GM04503 (cell line): ENCODE measurements around the gene KDM1A.

ENCODE experiments used
- DNase-seq: peaks from one replicate; pipeline ENCODE4 v3.0.0-alpha.2; 2012; ENCODE audit warnings: low read depth

The KDM1A gene

DNA sequence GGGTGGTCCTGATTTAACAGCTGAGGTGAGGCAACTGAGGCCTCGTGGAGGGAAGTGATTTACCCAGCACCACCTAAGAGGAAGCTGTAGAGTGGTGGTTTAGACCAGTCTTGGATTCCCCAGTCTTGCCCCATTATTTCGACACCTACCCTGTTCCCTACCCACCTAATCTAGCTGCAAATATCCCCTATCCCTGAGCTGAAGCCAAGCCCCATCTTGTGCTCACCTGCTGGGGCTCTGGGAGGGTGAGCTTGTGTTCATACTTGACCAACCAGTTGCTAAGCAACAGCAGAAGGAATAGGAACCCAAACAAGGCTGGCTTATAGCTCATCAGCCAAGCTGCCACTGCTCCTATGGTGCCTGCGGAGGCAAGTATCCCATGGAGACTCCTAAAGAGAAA lies 5.6 kb upstream of the KDM1A start:
- no peak for DNase-seq

DNA sequence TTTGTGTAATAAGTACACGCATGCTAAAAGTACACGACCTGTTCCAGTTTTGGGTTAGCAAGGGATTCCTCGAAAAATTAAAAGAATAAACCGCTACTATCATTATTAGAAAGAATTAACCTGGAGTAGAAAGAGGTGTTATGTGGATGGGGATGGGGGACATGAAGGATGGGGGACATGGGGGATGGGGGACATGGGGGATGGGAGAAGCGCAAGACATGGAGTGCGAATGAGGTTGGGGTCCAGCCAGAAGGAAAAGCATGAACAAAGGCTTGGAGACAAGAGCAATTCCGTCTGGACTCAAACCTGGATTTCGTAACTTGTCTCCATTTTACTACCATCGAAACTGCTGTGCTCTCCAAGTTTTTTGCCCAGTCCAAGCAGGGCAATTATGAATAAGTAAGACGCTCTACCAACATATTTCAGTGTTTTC lies 591 bp upstream of the KDM1A start:
- DNase-seq: no peak

DNA sequence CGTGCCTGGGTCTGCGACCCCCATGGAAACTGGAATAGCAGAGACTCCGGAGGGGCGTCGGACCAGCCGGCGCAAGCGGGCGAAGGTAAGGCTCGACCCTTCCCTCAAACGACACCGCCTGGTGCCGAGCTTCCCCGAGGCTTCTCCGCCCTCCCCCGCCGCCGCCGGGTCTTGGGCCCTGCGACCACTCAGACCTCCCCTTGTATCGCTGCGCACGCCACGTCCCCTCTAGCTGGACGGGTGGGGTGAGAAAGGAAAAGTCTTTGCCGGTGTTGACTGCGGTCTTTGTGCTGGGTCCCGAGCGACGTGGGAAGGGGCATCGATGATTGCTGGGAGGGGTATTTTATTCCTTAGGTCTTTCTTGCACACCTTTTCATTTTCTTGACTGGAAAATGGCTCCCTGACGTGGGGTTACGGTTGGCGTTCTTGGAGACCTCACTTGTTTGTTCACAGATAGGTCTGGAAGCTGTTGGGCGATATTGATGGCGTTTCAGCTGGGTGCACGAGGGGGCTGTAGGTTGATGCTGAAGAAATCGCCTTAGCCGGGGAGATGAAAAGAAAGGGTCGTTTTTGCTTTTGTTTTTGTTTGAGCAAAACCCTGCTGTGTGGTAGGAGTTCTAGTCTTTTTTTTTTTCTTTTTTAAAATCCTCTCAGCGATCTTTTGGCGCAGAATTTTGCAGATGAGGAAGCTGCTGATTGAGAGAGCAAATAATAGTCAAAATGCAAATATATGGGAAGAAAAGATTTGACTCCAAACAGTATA lies 776 bp downstream of the KDM1A start:
- no peak for DNase-seq

DNA sequence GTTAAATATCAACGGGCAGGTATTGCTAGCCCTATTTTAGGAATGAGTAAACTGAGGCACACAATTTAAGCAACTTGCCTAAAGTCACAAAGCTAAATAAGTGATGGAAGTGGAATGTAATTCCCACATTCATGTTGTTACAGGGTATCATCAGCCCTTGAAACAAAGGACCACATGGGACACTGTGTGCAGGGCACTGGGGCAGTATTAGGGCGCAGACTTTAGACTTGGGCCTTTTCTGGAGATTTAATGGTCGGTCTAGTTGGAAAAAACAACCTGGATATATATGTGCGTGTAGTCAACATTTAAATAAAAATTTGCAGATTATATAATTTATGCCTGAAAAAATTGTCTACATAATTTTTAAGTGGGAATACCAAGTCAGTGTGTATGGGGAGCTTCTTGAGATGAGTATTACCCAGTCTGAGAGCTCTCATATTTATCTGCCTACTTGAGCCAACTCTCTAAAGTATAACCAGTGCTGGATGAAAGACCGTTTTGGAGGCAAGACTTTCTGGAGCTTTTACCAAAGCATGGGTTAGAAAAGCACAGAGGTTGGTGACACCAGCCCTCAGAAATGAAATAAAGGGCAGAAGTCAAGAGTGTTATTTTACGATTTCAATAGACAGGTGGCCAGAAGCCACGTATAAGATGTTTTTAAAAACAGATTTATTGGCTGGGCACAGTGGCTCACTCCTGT lies 1.6 kb downstream of the KDM1A start:
- no peak for DNase-seq

DNA sequence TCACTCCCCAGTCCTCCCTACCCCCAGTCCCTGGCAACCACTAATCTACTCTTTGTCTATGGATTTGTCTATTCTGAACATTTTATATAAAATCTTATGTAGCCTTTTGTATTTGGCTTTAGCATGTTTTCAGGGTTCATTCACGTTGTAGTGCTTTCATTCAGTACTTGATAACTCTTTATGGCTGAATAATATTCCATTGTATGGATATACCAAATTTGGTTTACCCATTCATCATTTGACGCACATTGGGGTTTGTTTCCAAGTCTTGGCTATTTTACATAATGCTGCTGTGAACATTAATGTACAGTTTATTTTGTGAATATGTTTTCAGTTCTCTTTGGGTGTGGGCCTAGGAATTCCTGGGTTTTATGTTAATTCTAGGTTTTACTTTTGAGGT lies 2.6 kb downstream of the KDM1A start:
- DNase-seq: no peak

DNA sequence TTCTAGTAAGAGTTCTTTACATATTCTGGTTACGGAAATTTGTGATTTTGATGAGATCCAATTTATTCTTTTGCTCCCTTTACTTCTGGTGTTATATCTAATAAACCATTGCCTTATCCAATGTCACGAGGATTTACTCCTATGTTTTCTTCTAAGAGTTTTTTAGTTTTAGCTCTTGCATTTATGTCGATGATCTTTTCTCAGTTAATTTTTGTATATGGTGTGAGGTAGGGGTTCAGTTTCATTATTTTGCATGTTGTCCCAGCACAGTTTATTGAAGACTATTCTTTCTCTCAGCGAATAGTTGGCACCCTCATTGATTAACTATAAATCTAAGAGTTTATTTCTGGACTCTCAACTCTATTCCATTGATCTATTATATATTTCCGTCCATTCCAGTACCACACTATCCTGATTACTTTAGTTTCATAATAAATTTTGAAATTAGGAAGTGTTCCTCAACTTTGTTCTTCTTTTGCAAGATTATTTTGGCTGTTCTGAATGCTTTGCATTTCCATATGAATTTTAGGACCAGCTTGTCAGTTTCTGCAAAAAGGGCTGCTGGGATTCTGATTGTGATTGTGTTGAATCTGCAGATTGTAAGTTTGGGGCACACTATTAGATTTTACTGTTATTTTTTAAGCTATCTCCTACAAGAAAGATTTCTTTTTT lies 4.0 kb downstream of the KDM1A start:
- DNase-seq: no peak

DNA sequence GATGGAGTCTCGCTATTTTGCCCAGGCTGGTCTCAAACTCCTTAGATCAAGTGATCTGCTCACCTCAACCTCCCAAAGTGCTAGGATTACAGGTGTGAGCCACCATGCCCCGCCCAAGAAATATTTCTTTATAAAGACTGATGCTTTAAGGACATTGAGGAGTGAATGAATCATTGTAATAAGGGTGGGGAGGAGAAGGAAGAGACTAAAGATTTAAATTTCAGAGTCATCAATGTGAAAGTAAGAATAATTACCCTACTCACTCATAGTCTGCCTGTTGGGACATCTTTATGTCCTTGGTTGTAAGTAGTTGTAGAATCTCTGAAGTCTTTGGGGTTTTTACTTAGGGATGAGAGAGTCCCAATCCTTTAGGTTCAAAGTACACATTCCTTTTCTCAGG lies 7.3 kb downstream of the KDM1A start:
- no peak for DNase-seq

DNA sequence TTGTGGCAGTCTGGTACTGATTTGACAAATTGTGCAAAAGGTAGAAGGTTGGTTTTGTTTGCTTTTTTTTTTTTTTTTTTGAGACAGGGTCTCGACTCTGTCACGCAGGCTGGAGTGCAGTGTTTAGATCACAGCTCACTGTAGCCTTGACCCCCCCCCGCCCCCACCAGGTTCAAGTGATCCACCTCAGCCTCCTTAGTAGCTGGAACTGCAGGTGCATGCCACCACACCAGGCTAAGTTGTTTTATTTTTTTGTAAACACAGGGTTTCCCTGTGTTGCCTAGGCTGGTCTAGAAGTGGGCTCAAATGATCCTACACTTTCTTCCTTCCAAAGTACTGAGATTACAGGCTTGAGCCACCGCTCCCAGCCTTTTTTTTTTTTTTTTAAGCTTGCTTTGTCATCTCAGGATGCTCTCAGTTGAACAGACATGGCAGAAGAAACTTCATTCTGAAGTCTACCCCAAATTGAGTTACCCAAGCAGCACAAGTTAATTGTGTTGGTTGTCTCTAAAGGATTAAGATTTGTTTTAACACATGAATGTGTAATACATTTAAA lies 8.2 kb downstream of the KDM1A start:
- no peak for DNase-seq

DNA sequence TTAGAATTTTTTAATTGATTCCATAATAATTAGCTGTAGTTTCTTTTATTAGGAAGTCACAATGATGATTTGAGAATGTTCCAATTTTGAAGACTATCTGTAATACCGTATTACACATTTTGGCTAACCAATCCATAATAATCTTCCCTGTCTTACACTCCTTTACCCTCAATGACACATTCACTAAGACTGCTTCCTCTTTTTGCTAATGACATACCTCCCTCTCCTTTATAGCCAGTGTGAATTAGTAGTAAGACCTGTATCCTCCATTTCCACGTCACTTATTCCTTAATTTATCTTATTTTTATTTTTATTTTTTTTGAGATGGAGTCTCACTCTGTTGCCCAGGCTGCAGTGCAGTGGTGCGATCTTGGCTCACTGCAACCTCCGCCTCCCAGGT lies 10.1 kb downstream of the KDM1A start:
- no peak for DNase-seq

DNA sequence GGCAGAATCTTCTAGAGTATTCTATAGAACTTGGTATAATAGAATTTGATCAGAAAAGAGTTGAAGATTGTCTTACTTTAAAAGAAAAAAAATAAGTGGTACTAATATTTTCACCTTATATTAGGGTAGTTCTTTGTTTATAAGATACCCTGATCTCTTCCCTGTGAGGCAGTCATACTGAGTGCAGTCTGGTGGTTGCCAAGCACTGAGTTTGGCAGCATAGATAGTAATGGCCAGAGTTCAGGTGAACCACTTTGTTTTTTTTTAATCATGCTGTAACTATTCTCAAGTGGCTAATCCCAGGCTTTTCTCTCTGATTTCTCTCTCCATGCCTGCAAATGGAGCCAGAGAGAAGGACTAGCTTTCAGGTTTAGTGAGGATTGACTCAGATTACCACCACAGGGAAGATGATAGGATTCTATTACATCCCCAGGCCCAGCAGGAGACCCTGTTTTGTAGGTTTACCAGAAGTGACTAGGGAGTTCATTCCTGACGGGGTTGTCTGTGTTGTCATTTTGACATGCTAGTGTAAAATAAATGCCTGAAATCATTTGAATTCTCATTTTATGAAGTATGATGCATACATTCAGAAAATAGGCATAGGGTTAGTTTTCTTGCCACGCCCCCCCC lies 16.7 kb downstream of the KDM1A start:
- no peak for DNase-seq

DNA sequence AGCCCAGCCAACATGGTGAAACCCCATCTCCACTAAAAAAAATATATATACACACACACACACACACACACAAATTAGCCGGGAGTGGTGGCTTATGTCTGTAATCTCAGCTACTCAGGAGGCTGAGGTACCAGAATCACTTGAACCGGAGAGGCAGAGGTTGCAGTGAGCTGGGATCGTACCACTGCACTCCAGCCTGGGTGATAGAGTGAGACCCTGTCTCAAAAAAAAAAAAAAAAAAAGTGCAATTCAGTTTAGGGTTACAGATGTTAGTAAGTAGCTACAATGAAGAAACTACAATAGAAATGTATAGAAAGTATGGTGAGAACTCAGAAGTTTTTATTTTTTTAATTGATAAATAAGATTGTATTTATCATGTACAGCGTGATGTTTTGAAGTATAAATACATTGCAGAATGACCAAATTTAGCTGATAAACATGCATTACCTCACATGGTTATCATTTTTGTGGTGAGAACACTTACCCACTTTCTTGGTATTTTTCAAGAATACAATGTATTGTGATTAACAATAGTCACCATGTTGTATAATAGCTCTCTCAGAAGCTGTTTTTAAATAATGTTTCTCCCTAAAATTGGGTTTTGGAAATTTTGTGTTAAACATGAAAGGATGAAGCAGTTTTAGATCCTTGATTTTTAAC lies 17.9 kb downstream of the KDM1A start:
- DNase-seq: no peak

DNA sequence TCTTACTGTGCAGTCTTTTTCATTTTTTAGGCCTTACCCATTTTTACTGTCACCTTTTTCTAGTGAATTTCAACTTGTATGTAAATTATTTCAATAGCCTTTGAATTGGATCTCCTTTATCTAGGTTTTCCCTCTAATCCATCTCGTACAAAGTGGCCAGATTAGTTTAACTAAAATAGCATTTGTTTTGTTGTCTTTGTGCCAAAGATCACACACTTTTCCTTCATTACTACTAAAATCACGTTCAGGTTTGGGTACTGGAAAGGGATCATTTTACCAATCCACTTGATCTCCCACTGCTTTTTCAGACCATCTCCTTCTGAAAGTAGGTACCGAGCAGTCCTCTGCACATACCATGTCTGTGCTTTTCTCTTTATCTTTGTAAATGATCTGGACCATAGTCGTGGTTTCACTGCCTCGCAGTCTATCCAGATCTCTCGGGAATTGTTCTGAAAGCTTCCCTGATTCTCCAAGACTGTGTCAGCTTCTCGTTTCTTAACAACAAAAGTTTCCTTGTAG lies 20.1 kb downstream of the KDM1A start:
- no peak for DNase-seq

DNA sequence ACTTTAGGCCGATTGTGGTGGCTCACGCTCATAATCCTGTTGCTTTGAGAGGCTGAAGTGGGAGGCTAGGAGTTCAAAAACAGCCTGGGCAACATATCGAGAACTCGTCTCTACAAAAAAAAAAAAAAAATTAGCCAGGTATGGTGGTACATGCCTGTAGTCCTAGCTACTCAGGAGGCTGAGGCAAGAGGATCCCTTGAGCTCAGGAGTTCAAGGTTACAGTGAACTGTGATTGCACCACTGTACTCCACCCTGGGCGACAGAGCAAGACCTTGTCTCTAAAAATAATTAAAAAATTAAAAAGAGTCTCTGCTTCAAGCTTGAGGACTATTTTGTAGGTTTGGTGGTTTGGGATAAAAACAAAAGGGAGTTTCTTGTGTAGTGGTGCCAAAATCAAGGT lies 21.2 kb downstream of the KDM1A start:
- no peak for DNase-seq

DNA sequence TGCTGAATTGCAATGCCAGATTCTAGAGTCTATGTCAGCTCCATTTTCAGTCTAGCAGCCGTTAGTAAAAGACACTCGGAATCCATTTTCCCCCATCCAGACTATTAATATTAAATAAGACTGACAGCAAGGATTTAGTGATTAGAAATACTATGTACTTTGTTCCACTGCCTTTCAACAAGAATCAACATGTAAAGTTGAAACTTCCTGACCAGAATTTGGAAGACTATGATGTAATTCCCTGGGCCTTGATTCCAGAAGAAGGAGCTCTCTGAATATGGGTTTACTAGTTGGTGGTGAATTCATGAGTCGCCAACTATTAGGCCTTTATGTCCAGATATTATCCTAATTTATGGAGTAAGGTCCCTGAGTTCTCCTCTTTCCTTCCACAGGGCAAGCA lies 24.8 kb downstream of the KDM1A start:
- no peak for DNase-seq

DNA sequence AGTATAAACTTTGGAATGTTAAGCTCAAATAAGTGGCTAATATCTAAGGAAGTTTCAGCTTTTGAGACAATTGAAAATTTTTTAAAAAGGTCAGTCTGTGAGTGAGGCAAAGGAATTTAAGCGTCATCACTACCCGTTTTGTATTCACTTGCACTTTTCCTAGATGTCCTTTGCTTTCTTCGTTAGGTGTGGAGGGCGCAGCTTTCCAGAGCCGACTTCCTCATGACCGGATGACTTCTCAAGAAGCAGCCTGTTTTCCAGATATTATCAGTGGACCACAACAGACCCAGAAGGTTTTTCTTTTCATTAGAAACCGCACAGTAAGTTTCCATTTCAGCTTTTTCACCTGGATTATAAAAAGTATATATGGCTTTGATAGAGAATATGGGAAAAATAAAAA lies 30.9 kb downstream of the KDM1A start:
- no peak for DNase-seq

DNA sequence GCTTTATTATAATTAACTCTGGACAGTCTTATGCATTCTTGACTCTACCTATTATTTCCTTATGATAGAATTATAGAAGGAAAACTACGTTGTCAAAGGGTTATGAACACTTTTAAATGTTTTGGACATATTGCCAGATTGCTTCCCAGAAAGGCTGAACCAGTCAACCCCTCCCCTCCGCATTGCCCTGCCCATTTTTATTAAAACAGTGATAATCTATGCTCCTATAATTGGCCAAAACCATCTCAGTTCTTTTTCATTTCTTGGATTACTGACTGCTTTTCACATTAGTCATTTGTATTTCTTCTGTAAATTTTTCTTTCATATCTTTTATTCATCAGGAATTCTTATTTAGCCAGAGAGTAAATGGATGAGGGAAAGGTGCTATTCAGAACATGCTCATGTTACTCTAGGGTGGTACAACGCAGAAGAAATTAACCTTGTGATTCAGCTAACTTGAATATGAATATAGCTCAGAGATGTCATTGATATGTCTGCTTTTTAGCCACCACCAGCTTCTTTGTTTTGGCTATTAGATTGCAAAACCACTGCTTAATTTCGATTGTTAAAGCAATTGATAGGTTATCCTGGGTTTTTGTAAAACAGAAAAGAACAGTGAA lies 32.1 kb downstream of the KDM1A start:
- DNase-seq: no peak

DNA sequence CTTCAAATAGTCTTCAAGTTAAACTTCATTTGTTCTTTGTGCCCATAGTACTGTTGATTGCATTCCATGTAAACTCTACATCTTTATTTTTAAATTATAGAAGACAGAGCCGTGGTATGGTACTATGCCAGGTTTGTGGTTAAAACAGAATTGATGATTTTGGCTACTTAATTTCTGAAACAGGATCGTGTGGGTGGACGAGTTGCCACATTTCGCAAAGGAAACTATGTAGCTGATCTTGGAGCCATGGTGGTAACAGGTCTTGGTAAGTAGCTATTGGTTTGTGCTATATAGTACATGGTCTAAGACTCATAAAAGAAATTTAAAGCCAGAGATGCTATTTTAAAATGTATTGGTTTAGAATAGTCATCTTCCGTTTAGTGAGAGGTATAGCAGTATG lies 38.0 kb downstream of the KDM1A start:
- no peak for DNase-seq

DNA sequence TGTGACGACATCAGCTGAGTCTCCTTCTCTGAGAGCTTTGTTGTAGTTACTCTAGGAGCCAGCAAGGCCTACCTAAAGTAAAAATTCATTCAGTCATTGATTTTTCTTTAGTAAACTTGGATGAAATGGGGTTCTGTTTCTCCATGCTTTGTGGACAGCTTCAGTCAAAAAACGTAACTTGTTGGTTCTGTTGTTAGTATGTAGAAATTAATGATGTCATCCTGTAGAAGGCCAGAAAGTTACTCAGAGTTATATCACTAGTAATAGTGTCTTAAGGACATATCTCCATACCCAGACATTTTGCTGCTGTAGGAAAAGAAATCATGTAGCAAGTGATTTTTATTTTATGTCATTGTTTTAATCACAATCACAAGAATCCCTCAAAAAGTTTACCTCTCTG lies 43.0 kb downstream of the KDM1A start:
- DNase-seq: no peak

DNA sequence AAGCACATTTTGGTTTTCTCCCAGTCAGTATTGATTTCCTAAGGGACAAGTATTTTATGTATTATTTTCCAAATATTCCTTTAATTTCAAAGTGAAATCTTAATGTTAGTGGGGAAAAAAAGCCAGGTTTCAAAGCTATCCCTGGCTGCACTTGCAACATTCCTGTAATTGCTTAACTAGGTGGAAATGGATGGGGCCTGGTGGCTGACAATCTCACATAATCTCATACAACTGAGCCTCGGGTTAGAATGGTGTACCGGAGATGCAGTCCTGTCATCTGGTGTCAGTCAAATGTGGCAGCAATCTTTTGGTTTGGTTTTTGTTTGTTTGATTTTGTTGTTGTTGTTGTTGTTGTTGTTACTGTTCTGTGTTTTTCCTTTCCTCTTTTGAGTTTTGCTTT lies 46.1 kb downstream of the KDM1A start:
- no peak for DNase-seq

DNA sequence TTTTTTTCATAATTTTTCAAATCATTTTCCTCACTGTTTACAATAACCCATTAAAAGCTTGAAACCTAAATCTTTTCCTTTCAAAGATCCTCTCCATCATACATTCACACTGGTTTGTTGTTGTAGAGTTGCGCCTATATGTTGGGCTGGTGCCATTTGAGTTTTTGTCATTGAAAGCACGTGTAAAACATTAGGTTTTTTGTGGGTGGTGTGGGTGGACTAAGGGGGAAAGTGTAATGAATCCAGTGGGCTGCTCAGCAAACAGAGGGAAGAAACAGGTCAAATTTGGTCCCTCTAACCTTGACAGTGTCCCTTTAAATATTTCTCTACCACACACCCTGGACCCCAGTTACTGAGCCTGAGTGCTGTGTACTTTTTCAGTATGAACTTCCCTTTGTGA lies 46.8 kb downstream of the KDM1A start:
- no peak for DNase-seq

DNA sequence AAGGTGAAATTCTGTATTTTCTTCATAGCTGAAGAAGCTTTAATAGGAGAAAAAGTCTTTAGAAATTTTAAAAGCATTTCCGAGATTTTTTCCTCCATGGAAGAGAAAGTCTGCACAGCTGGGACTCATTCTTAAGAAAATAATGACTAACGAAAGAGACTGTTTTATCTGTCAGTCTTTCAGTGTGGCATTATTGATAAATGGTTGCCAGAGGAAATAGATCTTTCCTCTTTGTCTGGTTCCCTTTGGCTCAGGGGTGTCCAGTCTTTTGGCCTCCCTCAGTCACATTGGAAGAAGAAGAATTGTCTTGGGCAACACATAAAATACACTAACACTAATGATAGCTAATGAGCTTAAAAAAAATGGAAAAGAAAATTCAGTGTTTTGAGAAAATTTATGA lies 49.9 kb downstream of the KDM1A start:
- no peak for DNase-seq
